ENCODE measurements around the gene SSBP4. TPM values are rescaled to one million over a fixed set of nuclear protein-coding genes. Genes with fewer than 3 reads are reported as not detected.

SSBP4 gene
- total and polyA plus RNA-seq, 9 of the 15 experiments (the other 6 are each of a cell fraction or from before 2014, with no cell fraction given), result 1.1 to 189 (median 39.0) TPM

- TF ChIP-seq ZBTB11 (CRISPR knock-in tag; IDR thresholded peaks at IDR 0.05) (peak in 2 of 3 experiments; percentile 80 to 89; a peak in 4 of 6 replicates), SRSF7 (optimal IDR thresholded peaks at IDR 0.05; ENCODE audit: low read depth, low read length) (no peak), FOXP4 (CRISPR knock-in tag; IDR thresholded peaks at IDR 0.05; ENCODE audit: borderline replicate concordance) (no peak), MEF2A (IDR thresholded peaks at IDR 0.05; ENCODE audit: control insufficient read depth, low read depth, low read length) (no peak), ZNF263 (CRISPR knock-in tag; IDR thresholded peaks at IDR 0.05; ENCODE audit: borderline replicate concordance) (no peak), ZNF3 (CRISPR knock-in tag; IDR thresholded peaks at IDR 0.05) (no peak), ZNF696 (CRISPR knock-in tag; conservative IDR thresholded peaks at IDR 0.05) (no peak), MGA (IDR thresholded peaks at IDR 0.05) (no peak; the same call in 1 of the 2 replicates)
These were observed 59.5 kb downstream of the SSBP4 start (continued) for GRCh38 chr19:18478545-18479311.

Data from K562 (cell line).